Measurements from ENCODE around the gene TM9SF3.
"Not testable (repeated sequence)": the region's sequence is repeated elsewhere in the genome, so short reads cannot be mapped to it uniquely, and the experiment has no call there.

Gene TM9SF3

GRCh38 chr10:96596422-96597407, 9.9 kb upstream of the TM9SF3 start:
- DNase-seq: no peak

GRCh38 chr10:96595741-96596140, 8.9 kb upstream of the TM9SF3 start:
- no peak for DNase-seq

- DNase-seq: no peak
These were observed 5.1 kb upstream of the TM9SF3 start for GRCh38 chr10:96591946-96592345.

GRCh38 chr10:96588616-96589419, 2.0 kb upstream of the TM9SF3 start:
- peak; percentile 44 for DNase-seq

GRCh38 chr10:96588060-96588554, 1.3 kb upstream of the TM9SF3 start:
- no peak for DNase-seq

GRCh38 chr10:96587264-96588059, 650 bp upstream of the TM9SF3 start:
- peak; percentile 87 for DNase-seq

- DNase-seq: peak; percentile 6
These were observed 935 bp downstream of the TM9SF3 start for GRCh38 chr10:96585736-96586418.

- no peak for DNase-seq
These were observed 2.3 kb downstream of the TM9SF3 start for GRCh38 chr10:96584474-96584873.

GRCh38 chr10:96584035-96584434, 2.8 kb downstream of the TM9SF3 start:
- DNase-seq: no peak

- DNase-seq: no peak
These were observed 7.7 kb downstream of the TM9SF3 start for GRCh38 chr10:96579133-96579532.

GRCh38 chr10:96578633-96579032, 8.2 kb downstream of the TM9SF3 start:
- no peak for DNase-seq

- DNase-seq: no peak
These were observed 8.8 kb downstream of the TM9SF3 start for GRCh38 chr10:96578022-96578421.

GRCh38 chr10:96577069-96577468, 9.7 kb downstream of the TM9SF3 start:
- DNase-seq: no peak

- DNase-seq: no peak
These were observed 10.4 kb downstream of the TM9SF3 start for GRCh38 chr10:96576277-96576980.

- DNase-seq: not testable (repeated sequence)
These were observed 12.2 kb downstream of the TM9SF3 start for GRCh38 chr10:96574564-96574963.

GRCh38 chr10:96573036-96573435, 13.8 kb downstream of the TM9SF3 start:
- no peak for DNase-seq

- DNase-seq: no peak
These were observed 15.5 kb downstream of the TM9SF3 start for GRCh38 chr10:96570983-96571964.

GRCh38 chr10:96570511-96570910, 16.3 kb downstream of the TM9SF3 start:
- no peak for DNase-seq

- no peak for DNase-seq
These were observed 18.4 kb downstream of the TM9SF3 start for GRCh38 chr10:96568402-96568801.

GRCh38 chr10:96565774-96566173, 21.0 kb downstream of the TM9SF3 start:
- DNase-seq: peak; percentile 65
